Keratinocyte (primary cell): ENCODE results near the gene PDIA2. TPM values are rescaled to one million over a fixed set of nuclear protein-coding genes. Genes with fewer than 3 reads are reported as not detected.

ENCODE experiments used
- DNase-seq: peaks from one replicate; pipeline ENCODE4 v3.0.0-alpha.2; 2011; ENCODE audit warnings: low read depth, missing footprints, low spot score
- FAIRE-seq: peaks from 2 replicates; lab custom pipeline; 2011; peaks lifted over from hg19 to GRCh38; lab: Jason Lieb, UNC
- H2AFZ ChIP-seq: 2 replicates; pipeline ENCODE4 v1.6.0; 2012; ENCODE audit warnings: low read length, control low read depth, inconsistent platforms; ENCODE audit not compliant: control insufficient read depth
- H3K27ac ChIP-seq: 2 replicates; pipeline ENCODE4 v1.5.1; 2011; ENCODE audit warnings: low read length; ENCODE audit not compliant: control insufficient read depth, insufficient read depth
- H3K27me3 ChIP-seq: 3 replicates; pipeline ENCODE4 v1.6.0; 2011; ENCODE audit warnings: low read length; ENCODE audit not compliant: control insufficient read depth, insufficient read depth; ENCODE audit errors: extremely low read depth
- H3K36me3 ChIP-seq, 2 experiments: 2 replicates in 1 of 2; 3 replicates in 1 of 2; pipeline ENCODE4 v1.5.1; 2011; ENCODE audit warnings: low read length in 2 of 2, mild to moderate bottlenecking in 1 of 2; ENCODE audit not compliant: control insufficient read depth in 2 of 2, insufficient read depth in 2 of 2; ENCODE audit errors: extremely low read depth in 1 of 2
- H3K4me1 ChIP-seq: 3 replicates; pipeline ENCODE4 v1.5.1; 2011; ENCODE audit warnings: low read length; ENCODE audit not compliant: control insufficient read depth, insufficient read depth; ENCODE audit errors: extremely low read depth
- H3K4me2 ChIP-seq: 3 replicates; pipeline ENCODE4 v1.6.0; 2011; ENCODE audit warnings: low read depth, low read length; ENCODE audit not compliant: control insufficient read depth, insufficient read depth; ENCODE audit errors: extremely low read depth
- H3K4me3 ChIP-seq, 3 experiments: fragments of 200-600 bp in 1 of 3; sonication (generic) in 1 of 3; 2 replicates in 2 of 3; 3 replicates in 1 of 3; pipeline ENCODE4 v1.5.1; 2011 to 2016; ENCODE audit warnings: low read length in 3 of 3, mild to moderate bottlenecking in 3 of 3, control low read depth in 2 of 3, inconsistent platforms in 1 of 3, low read depth in 1 of 3, mixed read lengths in 1 of 3, mixed run types in 1 of 3, moderate library complexity in 1 of 3; ENCODE audit not compliant: control insufficient read depth in 2 of 3, insufficient read depth in 2 of 3; ENCODE audit errors: extremely low read depth in 1 of 3
- H3K79me2 ChIP-seq: 2 replicates; pipeline ENCODE4 v1.6.0; 2012; ENCODE audit warnings: low read length; ENCODE audit not compliant: control insufficient read depth, insufficient read depth
- H3K9ac ChIP-seq: 3 replicates; pipeline ENCODE4 v1.6.0; 2011; ENCODE audit warnings: low read length; ENCODE audit not compliant: control insufficient read depth, insufficient read depth; ENCODE audit errors: extremely low read depth
- H3K9me1 ChIP-seq: 3 replicates; pipeline ENCODE4 v1.6.0; 2011; ENCODE audit warnings: low read length; ENCODE audit not compliant: control insufficient read depth, insufficient read depth; ENCODE audit errors: extremely low read depth
- H3K9me3 ChIP-seq: 2 replicates; pipeline ENCODE4 v1.5.1; 2012; ENCODE audit warnings: low read depth, low read length; ENCODE audit not compliant: control insufficient read depth
- H4K20me1 ChIP-seq: 3 replicates; pipeline ENCODE4 v1.6.0; 2011; ENCODE audit warnings: low read length; ENCODE audit not compliant: control insufficient read depth, insufficient read depth; ENCODE audit errors: extremely low read depth
- CTCF ChIP-seq, 3 experiments: IDR thresholded peaks in 1 of 3; conservative IDR thresholded peaks in 1 of 3; optimal IDR thresholded peaks in 1 of 3; 2 replicates in 2 of 3; 3 replicates in 1 of 3; pipeline versions ENCODE3 to v1.5.1; 2011; ENCODE audit warnings: low read length in 3 of 3, mild to moderate bottlenecking in 3 of 3, moderate library complexity in 2 of 3, control low read depth in 1 of 3, inconsistent platforms in 1 of 3; ENCODE audit not compliant: insufficient read depth in 2 of 3; ENCODE audit errors: extremely low read depth in 1 of 3
- EZH2 ChIP-seq: IDR thresholded peaks from one replicate; pipeline ENCODE4 v1.6.1; 2012; ENCODE audit warnings: inconsistent platforms, mild to moderate bottlenecking, low read length, moderate library complexity
- dilution Hi-C: fragments of 300-500 bp; cut with MboI; formaldehyde crosslinking; loops from one replicate; pipeline ENCODE4 v1.7.0; 2020; ENCODE audit warnings: low sequenced_read_pairs; ENCODE audit not compliant: extremely low pct_ligation_motif_present
- polyA plus RNA-seq, 5 experiments: library from polyadenylated mRNA; depleted of rRNA in 3 of 5; stranded (reverse) in 3 of 5; stranded (forward) in 1 of 5; unstranded in 1 of 5; fragments of >200 nt; gene quantifications; 1 replicate in 1 of 5; 2 replicates in 3 of 5; 3 replicates in 1 of 5; pipeline versions ENCODE4 v1.2.1 to v1.2.3, GENCODE V29; 2011 to 2012; ENCODE audit warnings: missing spikeins in 2 of 5, low read depth in 1 of 5, low replicate concordance in 1 of 5

PDIA2 gene
- polyA plus RNA-seq, 1 donor (not counting 4 experiments of a cell fraction or from before 2014, with no cell fraction given), result 0.42 TPM

- Histone ChIP-seq H3K36me3 (peaks cover 0 to 2% of the 10 kb centered on the region in 2 experiments), H3K9me1 (no peaks in the 10 kb centered on the region), H3K27ac (no peak overlapping the region), H3K79me2 (no peaks in the 10 kb centered on the region), H3K9ac (no peak overlapping the region), H3K4me2 (no peak overlapping the region), H3K9me3 (no peaks in the 10 kb centered on the region), H2AFZ (no peak overlapping the region), H3K4me1 (no peaks in the 10 kb centered on the region), H3K27me3 (peaks cover 47% of the 10 kb centered on the region), H3K4me3 (no peak overlapping the region), H4K20me1 (no peaks in the 10 kb centered on the region)
- DNase-seq (no peak), FAIRE-seq (no peak)
- dilution Hi-C loops, result no loop called here
- TF ChIP-seq EZH2 (peak; percentile 5), CTCF (optimal IDR thresholded peaks at IDR 0.05 in 1 of 3, IDR thresholded peaks at IDR 0.05 in 1 of 3, conservative IDR thresholded peaks at IDR 0.05 in 1 of 3; ENCODE audit: extremely low read depth in 1 of 3, insufficient read depth in 2 of 3, low read length in 3 of 3) (no peak)
These were observed 473 bp upstream of the PDIA2 start for GRCh38 chr16:282491-282890.

- no peaks in the 10 kb centered on the region for H3K9me3 ChIP-seq
- H2AFZ ChIP-seq, result no peak overlapping the region
- no peak overlapping the region for H3K4me3 ChIP-seq
- peaks cover 36% of the 10 kb centered on the region for H3K27me3 ChIP-seq
- peaks cover 4 to 12% of the 10 kb centered on the region in 2 experiments for H3K36me3 ChIP-seq
- no peak overlapping the region for H3K9ac ChIP-seq
- H3K9me1 ChIP-seq, result no peaks in the 10 kb centered on the region
- DNase-seq (no peak), FAIRE-seq (no peak)
- H3K79me2 ChIP-seq, result no peaks in the 10 kb centered on the region
- TF ChIP-seq CTCF (optimal IDR thresholded peaks at IDR 0.05 in 1 of 3, IDR thresholded peaks at IDR 0.05 in 1 of 3, conservative IDR thresholded peaks at IDR 0.05 in 1 of 3; ENCODE audit: extremely low read depth in 1 of 3, insufficient read depth in 2 of 3, low read length in 3 of 3), result no peak
- no peak for TF ChIP-seq EZH2
- H3K27ac ChIP-seq, result no peak overlapping the region
- H3K4me1 ChIP-seq, result no peaks in the 10 kb centered on the region
- no peak overlapping the region for H3K4me2 ChIP-seq
- no peaks in the 10 kb centered on the region for H4K20me1 ChIP-seq
- dilution Hi-C loops, result no loop called here
These were observed 1.5 kb downstream of the PDIA2 start for GRCh38 chr16:284204-285120.
